HG03565 (cell line): ENCODE data around the gene LCTL.
"Not testable (repeated sequence)": the region's sequence is repeated elsewhere in the genome, so short reads cannot be mapped to it uniquely, and the experiment has no call there.

Experiments
- ATAC-seq: cut with Tn5 transposase; IDR thresholded peaks from one replicate; pipeline ENCODE4 v1.9.1; 2021; ENCODE audit warnings: mild to moderate bottlenecking, moderate library complexity; ENCODE audit not compliant: unreplicated experiment

Gene LCTL

GRCh38 chr15:66503780-66504562 lies 61.8 kb downstream of the LCTL start:
- ATAC-seq = no peak

DNA sequence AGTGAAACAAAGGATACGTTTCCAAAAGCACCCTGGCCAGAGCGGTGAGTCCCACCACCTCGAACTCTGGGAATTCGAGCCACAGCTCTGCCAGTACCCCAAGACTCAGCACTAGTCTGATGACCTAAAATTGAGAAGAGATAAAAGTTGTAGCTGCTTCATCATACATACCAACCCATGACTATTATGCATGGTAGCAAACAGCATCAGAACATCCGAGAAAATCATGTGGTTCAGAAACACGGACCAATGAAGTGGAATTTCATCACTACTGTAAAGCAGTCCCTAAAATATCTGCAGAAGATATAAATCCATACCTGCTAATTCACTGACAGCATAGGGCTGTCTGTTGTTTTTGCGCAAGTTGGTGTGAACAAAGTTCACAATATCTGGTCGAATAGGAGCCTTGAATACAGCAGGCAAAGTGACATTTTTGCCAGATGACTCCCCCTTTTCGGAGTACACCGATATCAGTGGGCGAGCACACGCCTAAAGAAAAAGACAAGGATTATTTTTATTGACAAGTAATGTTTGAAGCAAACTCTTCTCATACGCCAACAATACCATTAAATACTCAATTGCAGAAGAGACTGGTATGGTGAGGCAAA lies 62.7 kb downstream of the LCTL start:
- not testable (repeated sequence) for ATAC-seq

GRCh38 chr15:66502491-66502890 lies 63.3 kb downstream of the LCTL start:
- ATAC-seq = no peak

DNA sequence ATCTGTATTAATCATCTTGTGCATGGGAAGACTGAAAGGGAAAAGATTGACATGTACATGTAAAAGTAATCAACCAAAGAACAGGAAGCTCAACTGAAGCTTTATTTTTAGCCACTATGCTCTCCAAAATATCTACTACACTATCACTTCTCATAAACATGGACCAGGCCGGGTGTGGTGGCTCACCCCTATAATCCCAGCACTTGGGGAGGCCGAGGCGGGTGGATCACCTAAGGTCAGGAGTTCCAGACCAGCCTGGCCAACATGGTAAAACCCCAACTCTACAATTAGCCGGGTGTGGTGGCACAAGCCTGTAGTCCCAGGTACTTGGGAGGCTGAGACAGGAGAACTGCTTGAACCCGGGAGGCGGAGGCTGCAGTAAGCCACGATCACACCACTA lies 65.5 kb downstream of the LCTL start:
- not testable (repeated sequence) for ATAC-seq

- no peak for ATAC-seq
Observed at GRCh38 chr15:66498501-66499386, 67.1 kb downstream of the LCTL start.
